Inferior parietal cortex (tissue), 1 donor: ENCODE data around the gene MLC1.
A peak's percentile ranks its signal among the peaks of the same experiment; 100 is the strongest.

Source experiments
- DNase-seq: peaks from one replicate; pipeline ENCODE4 v3.0.0-alpha.2; 2016; ENCODE audit errors: extremely low spot score

The MLC1 gene

GRCh38 chr22:50085211-50085972 is at the start of gene MLC1:
MLC1 (minus strand) TSS chr22:50085426; CDS start chr22:50084902, 524 bp downstream.
- peak; percentile 24 for DNase-seq

- no peak for DNase-seq
These were observed 49.3 kb upstream of the MLC1 start for GRCh38 chr22:50134481-50134880.

- DNase-seq, result no peak
These were observed 46.7 kb upstream of the MLC1 start for GRCh38 chr22:50131894-50132293.

- DNase-seq, result no peak
These were observed 44.0 kb upstream of the MLC1 start for GRCh38 chr22:50129121-50129736.

GRCh38 chr22:50125029-50125428 is 39.8 kb upstream of the MLC1 start:
- DNase-seq, result no peak

GRCh38 chr22:50123119-50123518 is 37.9 kb upstream of the MLC1 start:
- no peak for DNase-seq

- DNase-seq, result no peak
These were observed 36.0 kb upstream of the MLC1 start for GRCh38 chr22:50121202-50121740.

GRCh38 chr22:50119768-50120251 is 34.6 kb upstream of the MLC1 start:
- DNase-seq, result no peak

- DNase-seq, result no peak
These were observed 34.0 kb upstream of the MLC1 start for GRCh38 chr22:50119169-50119767.

- peak; percentile 29 for DNase-seq
These were observed 33.4 kb upstream of the MLC1 start for GRCh38 chr22:50118557-50119168.

GRCh38 chr22:50118129-50118528 is 32.9 kb upstream of the MLC1 start:
- no peak for DNase-seq

- no peak for DNase-seq
These were observed 32.0 kb upstream of the MLC1 start for GRCh38 chr22:50117168-50117762.

- no peak for DNase-seq
These were observed 30.5 kb upstream of the MLC1 start for GRCh38 chr22:50115693-50116092.

GRCh38 chr22:50114221-50115021 is 29.2 kb upstream of the MLC1 start:
- DNase-seq, result no peak

GRCh38 chr22:50112151-50113118 is 27.2 kb upstream of the MLC1 start:
- no peak for DNase-seq

GRCh38 chr22:50111056-50111455 is 25.8 kb upstream of the MLC1 start:
- no peak for DNase-seq

- DNase-seq, result no peak
These were observed 22.3 kb upstream of the MLC1 start for GRCh38 chr22:50107529-50107928.

GRCh38 chr22:50105208-50106100 is 20.2 kb upstream of the MLC1 start:
- no peak for DNase-seq

- DNase-seq, result no peak
These were observed 18.9 kb upstream of the MLC1 start for GRCh38 chr22:50104141-50104544.
